Right renal pelvis (tissue), 4 donors: Measurements from ENCODE around the gene RTEL1. TPM values are rescaled to one million over a fixed set of nuclear protein-coding genes. Genes with fewer than 3 reads are reported as not detected.

ENCODE experiments used
- DNase-seq, 4 donors: peaks; one replicate each; pipeline ENCODE4 v3.0.0-alpha.2; 2013; ENCODE audit warnings: low read depth in 4 of 4, low spot score in 3 of 4, missing footprints in 1 of 4
- polyA plus RNA-seq, 4 donors: library from polyadenylated mRNA; unstranded; fragments of 120-200 nt; gene quantifications; one replicate each; pipeline ENCODE4 v1.2.1, GENCODE V29; 2013; ENCODE audit not compliant: insufficient read length in 4 of 4

RTEL1 gene
- polyA plus RNA-seq, 4 donors = 15.8 to 18.2 (median 17.6) TPM

DNA sequence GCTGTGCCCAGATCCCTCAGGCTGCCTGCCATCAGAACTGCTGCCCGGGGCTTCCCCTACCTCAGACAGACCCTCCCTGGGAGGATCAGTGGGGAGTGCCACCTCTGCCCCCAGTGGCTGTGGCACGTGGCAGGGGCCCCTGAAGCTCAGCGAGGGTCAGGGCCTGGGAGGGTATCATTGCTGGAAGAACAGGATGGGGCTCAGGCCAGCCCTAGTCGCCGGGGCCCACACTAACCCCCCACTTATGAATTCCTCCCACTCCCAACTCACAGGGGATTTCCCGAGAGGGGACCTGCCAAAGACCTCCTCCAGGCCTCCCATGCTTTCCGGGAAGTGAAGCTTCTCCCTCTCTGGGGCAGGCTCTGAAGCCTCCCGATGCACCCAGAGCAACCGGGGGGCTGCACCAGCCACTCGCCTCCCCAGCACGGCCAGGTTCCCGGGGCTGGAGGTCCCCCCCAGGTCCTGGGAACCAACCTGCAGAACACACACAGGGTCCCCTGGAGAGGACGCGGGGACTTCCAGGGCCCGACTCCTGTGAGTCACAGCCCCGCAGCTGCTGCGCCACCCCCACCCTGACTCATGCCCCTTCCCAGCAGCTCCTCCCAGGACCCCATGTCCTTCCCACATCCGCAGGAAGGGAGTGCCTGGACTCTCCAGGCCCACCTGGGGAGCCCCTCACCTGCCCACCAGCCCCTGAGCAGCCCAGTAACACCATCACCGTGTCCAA lies 40.8 kb downstream of the RTEL1 start:
- DNase-seq = no peak

DNA sequence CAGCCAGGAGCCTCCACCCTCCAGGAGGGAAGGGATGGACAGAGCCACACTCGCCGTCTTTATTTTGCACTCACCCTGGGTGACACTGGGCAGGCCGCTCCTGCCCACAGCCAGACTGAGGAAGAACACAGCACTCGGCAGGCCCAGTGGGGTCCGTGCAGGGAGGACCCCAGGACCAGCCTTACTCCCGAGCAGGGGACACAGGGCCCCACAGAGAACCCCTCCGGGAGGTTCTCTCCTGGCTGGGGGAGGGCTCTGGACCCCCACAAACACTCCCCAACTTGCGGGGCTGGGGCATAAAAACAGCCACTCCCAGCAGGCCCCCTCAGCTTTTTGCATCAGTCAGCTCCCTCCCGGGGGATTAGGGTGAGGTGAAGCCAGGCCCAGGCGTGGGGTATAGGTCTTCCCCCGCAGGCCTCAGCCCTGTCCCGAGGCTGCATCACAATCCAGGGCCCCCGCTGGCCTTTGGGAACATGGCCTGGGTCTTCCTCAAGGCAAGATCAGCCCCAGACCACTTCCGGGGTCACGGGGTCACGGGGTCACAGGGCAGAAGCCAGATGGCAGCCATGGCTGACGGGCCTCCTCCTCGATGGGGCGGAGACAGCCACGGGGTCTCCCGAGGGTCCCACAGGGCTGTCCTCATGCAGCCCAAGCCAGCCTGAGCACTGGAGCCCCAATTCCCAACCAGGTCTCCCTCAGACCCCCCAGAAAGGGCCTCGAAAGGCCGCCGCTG lies 41.5 kb downstream of the RTEL1 start:
- DNase-seq = no peak

DNA sequence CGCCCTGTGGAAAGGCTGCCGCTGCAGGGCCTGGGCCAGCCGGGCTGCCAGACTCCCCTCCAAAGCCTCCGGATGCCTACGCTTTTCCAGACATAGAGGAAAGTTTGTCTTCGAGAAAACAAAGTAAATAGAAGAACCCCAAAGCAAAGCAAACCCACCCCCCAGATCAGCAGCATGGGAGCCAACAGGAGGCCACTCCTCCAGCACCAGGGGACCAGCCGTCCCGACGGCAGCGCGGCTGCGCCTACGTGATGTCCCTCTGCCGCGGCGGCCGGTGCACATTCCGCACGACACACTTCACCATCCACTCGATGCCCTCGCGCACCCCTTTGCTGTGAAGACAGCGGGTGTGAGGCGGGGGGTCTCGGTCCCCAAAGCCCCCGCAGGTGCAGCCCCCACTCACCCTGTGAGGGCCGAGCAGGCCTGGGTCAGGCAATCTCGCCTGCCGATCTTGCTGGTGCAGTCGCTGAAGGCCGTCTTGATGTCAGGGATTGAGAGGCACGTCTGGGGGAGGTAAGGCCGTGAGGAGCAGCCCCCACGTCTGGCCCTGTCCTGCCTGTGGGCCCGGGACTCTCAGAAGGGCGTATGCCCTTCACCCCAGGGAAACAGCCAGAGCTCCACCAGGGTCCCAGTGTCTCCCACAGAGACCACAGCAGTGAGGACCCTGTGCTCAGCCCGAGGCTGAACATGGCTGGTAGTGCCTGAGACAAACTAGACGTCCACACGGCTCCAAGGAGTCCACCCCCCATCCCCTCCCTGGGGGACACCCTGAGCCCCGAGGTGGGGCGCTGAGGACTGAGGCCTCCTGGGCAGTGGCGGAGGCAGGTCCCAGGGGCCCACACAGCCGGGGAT lies 42.3 kb downstream of the RTEL1 start:
- DNase-seq = no peak

DNA sequence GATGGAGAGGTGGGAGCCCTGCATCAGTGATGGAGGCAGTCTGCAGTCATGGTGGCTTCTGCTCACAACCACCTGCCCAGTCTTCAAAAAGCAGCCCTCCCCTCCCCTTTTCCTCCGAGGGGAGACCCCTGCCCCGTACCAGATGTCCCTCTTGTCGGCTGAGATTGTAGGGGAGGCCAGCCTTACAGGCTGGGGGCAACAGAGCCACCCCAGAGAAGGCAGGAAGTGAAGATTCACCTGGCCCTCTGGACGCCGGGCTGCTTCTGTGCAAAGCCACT lies 42.9 kb downstream of the RTEL1 start:
- DNase-seq = no peak

DNA sequence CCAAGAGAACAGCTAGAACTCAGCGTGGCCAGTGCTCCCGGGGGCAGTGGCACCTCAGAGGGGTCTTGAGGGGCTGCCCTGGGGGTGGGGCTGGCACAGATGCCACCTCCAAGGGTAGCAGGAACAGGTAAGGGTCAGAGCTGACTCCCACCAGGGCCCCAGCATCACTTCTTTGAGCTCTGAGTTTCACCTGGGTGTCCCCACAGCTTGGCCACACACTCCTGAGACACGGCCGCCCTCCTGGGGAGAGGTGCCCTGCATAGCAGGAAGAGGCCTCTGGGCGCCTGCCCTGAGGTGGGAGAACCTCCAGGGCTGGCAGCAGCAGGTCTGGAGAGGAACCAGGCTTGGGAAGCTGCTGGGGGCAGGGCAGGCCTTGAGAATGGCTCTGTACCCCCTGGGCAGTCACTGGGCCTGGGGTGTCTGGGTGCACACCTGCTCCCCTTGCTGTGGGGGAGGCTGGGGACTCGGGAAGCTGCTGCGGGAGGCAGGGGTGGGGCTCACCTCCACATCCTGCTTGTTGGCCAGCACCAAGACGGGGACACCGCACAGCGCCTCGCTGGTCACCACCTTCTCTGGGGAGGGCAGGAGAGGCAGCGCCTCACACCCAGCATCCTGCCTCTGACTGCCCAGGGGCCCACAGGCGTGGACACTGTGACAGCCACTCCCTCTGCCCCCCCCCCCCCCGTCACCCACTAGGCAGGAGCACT lies 43.4 kb downstream of the RTEL1 start:
- DNase-seq = no peak

DNA sequence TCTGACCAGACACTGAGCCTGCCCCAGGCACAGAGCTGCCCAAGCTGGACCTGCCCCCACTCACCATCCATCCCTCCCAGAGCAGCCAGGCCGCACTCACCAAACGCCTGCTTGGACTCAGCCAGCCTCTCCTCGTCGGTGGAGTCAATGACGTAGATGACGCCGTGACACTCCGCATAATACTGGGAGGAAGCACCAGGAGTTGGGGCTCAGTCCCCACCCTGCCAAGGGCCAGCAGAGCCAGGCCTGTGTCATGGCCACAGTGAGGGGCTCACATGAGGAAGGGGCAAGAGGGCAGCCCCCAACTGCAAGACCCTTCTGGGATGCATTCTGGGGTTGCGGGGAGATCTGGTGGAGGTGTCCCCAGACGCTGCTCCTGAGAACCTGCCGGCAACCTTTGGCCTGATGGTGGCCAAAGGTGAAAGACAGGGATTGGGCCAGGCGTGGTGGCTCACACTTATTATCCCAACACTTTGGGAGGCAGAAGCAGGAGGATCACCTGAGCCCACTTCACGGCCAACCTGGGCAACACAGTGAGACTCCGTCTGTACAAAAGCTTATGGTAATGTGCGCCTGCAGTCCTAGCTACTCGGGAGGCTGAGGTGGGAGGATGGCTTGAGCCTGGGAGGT lies 44.0 kb downstream of the RTEL1 start:
- no peak for DNase-seq

DNA sequence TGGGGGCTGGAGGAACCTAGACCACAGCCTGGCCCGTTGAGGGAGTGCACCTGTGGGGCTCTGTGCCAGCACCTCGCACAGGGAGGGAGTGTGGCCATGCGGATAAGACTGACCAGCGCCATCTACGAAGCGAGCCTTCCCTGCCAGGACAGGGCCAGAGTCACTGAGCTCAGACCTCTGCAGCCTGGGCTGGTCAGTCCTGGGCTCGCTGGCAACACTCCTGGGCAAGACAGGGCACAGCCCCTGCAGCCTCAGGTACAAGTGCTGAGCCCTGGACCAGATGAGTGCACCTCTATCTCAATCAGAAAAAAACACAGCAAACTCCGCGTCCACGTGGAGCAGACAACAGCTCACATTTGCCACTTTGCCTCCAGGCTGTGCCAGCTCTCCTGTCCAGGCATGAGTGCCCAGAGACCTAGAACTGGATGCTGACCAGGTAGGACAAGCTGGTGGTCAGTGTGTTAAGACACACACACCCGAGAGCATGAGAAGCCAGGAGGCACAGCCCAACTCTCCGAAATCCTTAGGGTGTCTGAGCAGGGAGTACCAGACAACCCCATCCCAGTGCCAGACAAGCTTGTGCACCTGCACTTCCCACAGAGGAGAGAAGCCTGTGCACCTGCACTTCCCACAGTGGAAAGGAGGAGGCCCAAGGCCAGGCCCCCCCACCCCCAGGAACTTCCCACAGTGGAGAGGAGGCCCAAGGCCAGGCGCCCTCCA lies 44.8 kb downstream of the RTEL1 start:
- no peak for DNase-seq

DNA sequence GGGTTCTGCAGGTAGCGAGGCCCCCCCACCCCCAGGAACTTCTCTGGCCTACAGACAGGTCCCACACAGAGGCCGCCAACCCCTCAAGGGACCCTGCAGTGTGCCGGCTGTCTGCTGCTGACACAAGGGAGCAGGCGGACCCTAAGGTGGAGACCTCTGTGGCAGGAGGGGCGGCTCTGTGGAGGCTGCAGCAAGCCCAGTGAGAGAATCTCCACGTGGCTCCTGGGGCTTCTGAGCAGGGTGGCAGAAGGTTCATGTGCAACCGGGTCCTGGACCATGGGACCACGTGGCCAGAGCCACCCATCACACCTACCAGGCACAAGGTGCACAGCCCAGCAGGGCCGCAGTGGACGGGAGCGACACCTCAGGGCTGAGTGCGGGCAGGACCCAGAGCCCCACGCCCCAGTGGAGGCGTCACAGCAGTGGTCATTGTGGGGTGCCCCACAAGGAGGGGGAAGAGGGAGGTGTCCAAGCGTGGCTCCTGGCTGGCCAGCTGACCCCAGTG lies 45.4 kb downstream of the RTEL1 start:
- no peak for DNase-seq

DNA sequence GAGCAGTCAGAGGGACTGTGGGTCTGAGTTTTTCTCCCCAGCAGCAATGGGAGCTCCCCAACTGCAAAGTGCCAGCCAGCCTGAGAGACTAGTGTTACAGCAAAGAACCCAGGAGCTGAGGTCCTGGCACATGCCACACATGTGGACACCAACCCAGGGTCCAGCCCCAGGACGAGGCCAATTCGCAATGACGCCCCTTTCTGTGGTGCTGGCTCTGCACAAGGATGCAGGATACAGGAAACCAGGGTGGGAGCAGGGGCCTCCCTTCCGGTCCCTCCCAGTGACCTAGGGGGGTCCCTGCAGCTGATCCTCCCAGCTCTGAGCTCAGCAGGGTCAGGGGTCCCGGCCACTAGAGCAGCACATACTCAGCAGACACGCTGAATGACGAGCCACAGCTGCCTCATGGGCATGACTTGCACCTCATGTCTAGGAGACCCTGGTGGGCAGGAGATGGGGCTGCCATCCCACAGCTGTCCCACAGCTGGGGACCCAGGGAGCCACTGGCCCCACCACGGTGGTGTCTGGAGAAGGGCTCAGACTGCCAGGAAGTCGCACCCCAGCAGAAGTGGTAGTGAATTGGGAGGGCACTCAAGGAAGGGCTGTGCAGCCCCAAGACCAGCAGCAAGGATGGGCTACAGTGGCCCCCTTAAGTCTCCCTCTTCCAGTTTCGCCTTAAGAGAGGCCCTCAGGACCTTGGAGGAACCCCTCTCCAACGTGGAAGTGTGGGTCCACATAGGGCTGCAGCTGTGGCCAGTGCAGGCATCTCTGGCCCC lies 46.0 kb downstream of the RTEL1 start:
- no peak for DNase-seq

DNA sequence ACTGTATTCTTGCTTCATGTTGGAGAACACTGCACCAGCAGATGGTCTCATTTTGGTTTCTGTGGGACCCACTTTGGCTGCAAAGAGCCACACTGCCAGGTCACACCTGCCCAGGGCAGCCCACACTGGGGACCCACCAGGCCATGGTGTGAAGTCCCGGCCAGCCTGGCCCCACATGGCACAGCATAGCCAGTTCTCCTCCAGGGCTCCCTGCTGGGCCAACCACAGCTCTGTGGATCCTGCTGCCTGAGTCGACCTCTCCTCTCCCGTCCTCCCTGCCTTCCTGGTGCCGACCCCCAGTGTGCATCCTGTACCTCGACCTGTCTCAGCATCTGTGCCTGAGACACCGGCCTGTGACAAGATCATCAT lies 46.6 kb downstream of the RTEL1 start:
- DNase-seq = no peak

DNA sequence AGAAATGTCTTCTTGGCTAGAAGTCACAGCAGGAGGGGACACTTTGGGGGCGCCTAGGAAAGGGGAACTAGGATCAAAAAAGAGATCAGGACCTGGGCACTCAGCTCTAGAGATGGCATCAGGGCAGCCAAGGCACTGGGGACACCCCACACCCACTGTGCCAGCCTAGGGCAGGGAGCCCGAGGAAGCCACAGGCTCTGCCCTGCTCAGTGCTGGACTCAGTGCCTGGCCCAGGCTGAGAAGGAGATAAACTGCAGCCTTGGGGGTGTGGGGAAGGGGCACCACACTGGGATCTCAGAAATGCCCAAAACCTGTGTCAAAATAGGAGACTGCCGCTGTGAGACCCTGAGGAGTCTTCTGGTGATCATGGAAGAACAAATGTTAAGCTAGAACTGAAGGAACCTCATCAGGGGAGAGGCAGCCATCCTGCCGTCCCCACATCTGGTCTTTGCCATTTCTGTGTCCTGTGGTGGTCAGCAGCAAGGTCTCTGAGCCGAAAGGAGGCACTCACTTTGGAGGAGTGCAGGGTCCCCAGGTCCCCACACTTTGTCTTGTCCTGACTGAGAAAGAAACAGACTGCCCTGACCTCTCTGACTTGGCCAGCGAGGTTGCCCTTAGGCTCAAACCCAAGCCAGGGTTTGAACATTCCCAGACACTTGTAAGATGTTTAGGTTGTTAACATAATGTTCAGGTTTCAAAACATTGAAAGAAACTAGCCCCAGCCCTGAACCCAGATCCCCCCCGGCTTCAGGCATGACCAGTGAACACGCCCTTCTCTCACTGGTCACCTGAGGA lies 47.3 kb downstream of the RTEL1 start:
- no peak for DNase-seq

DNA sequence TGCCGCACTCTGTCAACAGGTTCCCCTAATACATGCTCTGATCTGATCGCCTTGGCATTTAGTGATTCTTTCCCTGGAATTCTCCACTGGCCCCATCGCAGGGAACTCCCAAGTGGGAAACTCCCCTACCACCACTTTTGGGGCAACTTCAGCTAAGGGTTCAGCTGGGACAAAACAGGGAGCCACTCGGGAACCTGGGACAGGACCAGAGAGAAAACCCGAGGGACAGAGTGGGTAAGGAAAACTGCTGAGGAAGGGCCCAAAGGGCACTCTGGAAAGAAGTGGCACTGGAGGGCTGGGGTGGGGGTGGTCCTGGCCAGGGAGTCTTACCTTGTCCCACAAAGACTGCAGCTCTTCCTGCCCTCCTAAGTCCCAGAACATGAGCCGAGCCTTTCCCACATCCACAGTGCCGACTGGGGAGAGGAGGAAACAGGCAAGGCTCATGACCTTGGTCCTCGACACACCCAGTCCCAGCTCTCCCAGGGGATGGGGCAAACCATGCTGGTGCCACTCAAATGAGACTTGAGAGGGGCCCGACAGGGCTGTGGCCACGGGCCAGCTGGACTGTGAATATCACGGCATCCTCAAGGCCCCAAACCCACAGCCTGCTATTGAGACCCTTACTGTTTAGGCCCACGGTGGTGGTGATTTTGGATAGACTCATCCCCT lies 48.0 kb downstream of the RTEL1 start:
- DNase-seq = no peak

DNA sequence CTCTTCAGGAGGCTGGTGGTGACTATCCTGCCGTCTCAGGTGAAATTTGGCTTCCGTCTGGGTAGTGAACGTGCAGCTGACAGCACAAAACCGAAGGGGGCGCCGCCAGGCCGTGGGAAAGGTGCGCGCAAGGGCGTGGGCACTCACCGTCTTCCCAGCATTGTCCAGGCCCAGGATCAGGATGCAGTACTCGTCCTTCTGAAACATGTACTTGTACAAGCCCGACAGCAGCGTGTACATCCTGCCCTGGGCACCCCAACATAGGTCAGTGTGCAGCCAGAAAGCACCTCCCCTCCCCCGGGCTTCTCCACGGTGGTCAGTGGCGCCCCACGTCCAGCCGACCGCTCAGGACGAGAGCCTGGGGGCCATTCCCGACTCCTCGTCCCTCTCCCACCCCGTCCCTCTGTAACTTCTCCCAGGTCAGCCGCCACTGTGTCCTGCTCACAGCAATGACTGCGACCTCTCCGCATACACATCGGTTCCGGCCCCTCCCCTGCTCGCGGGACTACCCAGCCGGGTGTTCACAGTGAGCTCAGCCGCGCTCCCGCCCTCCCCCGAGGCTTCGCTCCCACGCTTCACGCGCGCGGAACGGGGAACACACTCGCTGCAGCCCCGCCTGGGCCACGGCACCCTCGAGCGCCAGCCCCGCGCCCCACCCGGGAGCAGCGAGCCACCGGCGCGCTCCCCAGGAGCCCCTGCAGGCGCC lies 48.9 kb downstream of the RTEL1 start:
- no peak for DNase-seq

DNA sequence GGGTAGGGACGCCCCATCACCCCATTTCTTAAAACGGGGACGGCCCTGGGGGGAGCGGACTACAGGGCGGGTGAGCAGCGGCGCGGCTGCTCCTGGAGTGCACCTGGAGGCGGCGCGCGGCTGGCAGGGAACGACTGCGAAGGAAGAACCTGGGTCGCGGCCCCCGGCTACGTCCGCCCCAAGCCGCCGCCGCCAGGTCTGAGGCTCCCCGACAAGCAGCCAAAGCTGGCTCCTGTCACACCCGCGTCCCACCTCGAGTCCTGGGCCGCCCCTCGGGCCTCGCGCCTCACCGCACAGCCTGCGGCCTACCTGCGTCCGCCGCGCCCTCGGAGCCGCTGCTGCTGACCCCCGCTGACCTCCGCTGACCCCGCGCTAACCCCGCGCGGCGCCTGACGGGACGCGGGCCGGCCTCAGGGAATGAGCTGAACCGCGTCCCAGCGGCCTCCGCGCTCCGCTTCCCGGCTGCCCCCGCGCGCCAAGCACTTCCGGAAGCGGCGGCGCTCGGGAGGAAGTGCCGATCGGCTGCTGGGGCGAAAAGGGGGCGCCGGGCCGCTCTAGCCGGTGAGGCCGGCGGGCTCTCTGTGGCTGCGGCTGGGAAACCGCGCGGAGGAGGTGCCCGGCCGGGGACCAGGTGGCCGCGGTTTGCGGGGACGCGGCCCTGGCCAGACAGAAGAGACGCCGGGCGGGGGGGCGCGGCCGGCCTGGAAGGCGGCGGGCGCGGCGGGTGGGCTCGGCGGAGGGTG lies 49.6 kb downstream of the RTEL1 start, which contains the start of the genes ARFRP1 and ZGPAT:
Gene ARFRP1 (minus strand): TSS at position 419 of the 743 bp plus-strand sequence. CDS start 885 bp downstream, outside the sequence.
Gene ZGPAT (plus strand): TSS at position 482 of the 743 bp plus-strand sequence. CDS start 542 bp downstream, outside the sequence.
- peak in 3 of 4 donors; percentile 63 to 69 (median 68) for DNase-seq

DNA sequence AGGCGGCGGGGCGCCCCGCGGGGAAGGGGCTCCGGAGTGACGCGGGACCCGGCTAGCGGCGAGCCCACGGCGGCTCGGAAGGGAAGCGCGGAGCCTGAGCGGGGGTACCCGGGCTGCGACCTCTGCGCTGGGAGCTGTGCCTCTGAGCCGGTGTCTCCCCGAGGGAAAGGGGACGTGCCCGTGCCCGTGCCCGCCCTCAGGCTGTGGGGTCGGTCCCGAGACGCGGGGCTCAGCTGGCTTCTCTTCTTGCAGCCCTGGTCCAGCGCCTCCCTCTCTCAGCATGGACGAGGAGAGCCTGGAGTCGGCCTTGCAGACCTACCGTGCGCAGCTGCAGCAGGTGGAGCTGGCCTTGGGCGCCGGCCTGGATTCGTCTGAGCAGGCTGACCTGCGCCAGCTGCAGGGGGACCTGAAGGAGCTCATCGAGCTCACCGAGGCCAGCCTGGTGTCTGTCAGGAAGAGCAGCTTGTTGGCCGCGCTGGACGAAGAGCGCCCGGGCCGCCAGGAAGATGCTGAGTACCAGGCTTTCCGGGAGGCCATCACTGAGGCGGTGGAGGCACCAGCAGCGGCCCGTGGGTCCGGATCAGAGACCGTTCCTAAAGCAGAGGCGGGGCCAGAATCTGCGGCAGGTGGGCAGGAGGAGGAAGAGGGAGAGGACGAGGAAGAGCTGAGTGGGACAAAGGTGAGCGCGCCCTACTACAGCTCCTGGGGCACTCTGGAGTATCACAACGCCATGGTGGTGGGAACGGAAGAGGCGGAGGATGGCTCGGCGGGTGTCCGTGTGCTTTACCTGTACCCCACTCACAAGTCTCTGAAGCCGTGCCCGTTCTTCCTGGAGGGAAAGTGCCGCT lies 50.4 kb downstream of the RTEL1 start:
- DNase-seq = no peak
